ENCODE measurements around the gene MBD2. TPM values are rescaled to one million over a fixed set of nuclear protein-coding genes. Genes with fewer than 3 reads are reported as not detected.
"Not testable (repeated sequence)": the region's sequence is repeated elsewhere in the genome, so short reads cannot be mapped to it uniquely, and the experiment has no call there.

MBD2 gene
- total RNA-seq, 1 experiment from 2014 or later = 18.8 TPM

DNA sequence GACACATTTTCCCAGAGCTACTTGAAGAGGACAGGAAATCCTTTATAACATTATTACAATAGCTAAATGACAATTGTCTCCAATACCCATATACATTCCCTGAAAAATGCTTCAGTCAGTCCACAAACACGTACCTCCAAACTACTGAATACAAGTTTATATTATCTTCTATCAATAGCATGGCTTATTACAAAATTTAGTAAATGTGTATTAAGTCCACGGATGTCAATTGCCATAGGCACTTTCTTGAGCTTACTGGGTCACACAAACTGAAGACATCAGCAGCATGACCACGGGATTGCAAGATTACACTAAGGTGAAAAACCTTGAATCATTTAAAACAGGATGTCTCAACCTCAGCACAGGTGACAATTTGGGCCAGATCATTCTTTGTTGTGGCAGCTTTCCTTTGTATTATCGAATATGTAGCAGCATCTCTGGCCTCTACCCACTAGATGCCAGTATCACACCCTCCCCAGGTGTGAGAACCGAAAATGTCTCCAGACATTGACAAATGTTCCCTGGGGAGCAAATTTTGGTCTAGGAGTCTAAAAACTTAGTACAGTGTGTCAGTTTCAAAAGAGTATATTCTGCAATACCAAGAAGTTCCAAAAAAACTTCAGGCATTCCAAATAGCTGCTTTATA lies 1.4 kb downstream of the MBD2 start:
- DNase-seq = no peak
- peaks cover 4% of the 10 kb centered on the region for H3K4me1 ChIP-seq
- H3K4me3 ChIP-seq = peak overlapping the region; percentile 62
- H3K9me3 ChIP-seq (replicated peaks) = no peaks in the 10 kb centered on the region
- no peaks in the 10 kb centered on the region for H3K27me3 ChIP-seq
- H3K27ac ChIP-seq = no peak overlapping the region
- no peaks in the 10 kb centered on the region for H3K36me3 ChIP-seq

- no peak overlapping the region for H3K27ac ChIP-seq
- no peaks in the 10 kb centered on the region for H3K27me3 ChIP-seq
- no peak for DNase-seq
- H3K4me1 ChIP-seq = peaks cover 4% of the 10 kb centered on the region
- no peaks in the 10 kb centered on the region for H3K9me3 ChIP-seq (replicated peaks)
- H3K4me3 ChIP-seq = no peak overlapping the region
- no peaks in the 10 kb centered on the region for H3K36me3 ChIP-seq
These were observed 4.1 kb downstream of the MBD2 start for GRCh38 chr18:54220406-54220805.

DNA sequence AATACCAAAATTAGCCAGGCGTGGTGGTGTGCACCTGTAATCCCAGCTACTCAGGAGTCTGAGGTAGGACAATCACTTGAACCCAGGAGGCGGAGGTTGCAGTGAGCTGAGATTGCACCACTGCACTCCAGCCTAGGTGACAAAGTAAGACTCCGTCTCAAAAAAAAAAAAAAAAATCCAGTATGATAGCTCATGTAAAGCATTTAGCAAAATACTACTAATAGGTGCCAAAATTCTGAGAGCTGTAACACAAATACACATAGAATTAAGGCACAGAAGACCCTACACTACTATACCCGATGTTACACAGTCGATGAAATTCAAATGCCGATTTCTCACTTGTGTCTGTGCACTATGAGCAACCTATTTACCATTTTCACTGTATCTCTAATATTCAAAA lies 5.7 kb downstream of the MBD2 start:
- DNase-seq; H3K36me3 ChIP-seq; H3K4me3 ChIP-seq; H3K27ac ChIP-seq; H3K9me3 ChIP-seq (replicated peaks); H3K4me1 ChIP-seq; H3K27me3 ChIP-seq: not testable (repeated sequence)

- no peak overlapping the region for H3K4me3 ChIP-seq
- no peak overlapping the region for H3K27ac ChIP-seq
- no peaks in the 10 kb centered on the region for H3K27me3 ChIP-seq
- no peak for DNase-seq
- H3K9me3 ChIP-seq (replicated peaks) = no peaks in the 10 kb centered on the region
- peaks cover 4% of the 10 kb centered on the region for H3K4me1 ChIP-seq
- H3K36me3 ChIP-seq = no peaks in the 10 kb centered on the region
These were observed 6.2 kb downstream of the MBD2 start for GRCh38 chr18:54218299-54218698.

DNA sequence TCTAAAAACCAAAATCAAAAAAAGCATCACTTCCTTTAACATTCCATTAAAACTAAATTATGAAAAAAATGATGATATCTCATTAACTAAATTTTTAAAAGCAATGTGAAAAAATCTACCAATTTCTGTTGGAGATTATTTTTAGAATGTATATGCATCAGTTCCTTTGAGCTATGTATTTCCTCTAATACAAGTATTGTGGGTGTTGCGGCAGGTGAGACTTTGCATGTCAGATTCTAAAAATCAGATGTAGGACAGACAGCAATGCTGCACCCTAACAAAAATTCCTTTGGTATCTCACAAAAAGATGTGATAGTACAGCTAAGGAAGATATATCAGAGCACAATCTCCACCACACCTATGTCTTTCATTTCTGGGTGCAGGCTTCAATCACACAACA lies 6.8 kb downstream of the MBD2 start:
- Histone ChIP-seq H3K4me1 (peaks cover 1% of the 10 kb centered on the region), H3K27me3 (no peaks in the 10 kb centered on the region), H3K36me3 (no peaks in the 10 kb centered on the region), H3K4me3 (no peak overlapping the region), H3K27ac (no peak overlapping the region), H3K9me3 (replicated peaks) (no peaks in the 10 kb centered on the region)
- DNase-seq = no peak

DNA sequence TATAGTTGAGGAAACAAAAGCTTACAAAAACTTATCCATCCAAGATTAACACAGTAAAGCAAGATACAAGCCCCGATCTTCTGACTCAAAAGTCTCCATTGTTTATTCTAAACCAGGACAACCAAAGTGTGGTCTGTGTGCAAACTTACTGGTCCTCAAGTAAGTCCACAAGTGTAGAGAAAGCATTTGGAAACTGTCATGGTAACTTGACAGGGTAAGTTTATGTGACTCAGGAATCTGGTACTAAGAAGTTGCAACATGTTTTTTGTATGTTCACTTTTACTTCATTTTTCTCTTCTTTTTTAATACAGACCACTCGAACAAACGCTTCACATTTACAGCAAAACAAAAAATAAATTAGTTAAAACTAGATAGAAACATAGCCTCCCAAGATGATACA lies 9.4 kb downstream of the MBD2 start:
- no peaks in the 10 kb centered on the region for H3K27me3 ChIP-seq
- no peaks in the 10 kb centered on the region for H3K4me1 ChIP-seq
- DNase-seq = no peak
- H3K4me3 ChIP-seq = no peak overlapping the region
- no peak overlapping the region for H3K27ac ChIP-seq
- no peaks in the 10 kb centered on the region for H3K36me3 ChIP-seq
- H3K9me3 ChIP-seq (replicated peaks) = no peaks in the 10 kb centered on the region

GRCh38 chr18:54210463-54210862 lies 14.0 kb downstream of the MBD2 start:
- Histone ChIP-seq H3K9me3 (replicated peaks) (no peaks in the 10 kb centered on the region), H3K27me3 (no peaks in the 10 kb centered on the region), H3K4me3 (no peak overlapping the region), H3K36me3 (no peaks in the 10 kb centered on the region), H3K27ac (no peak overlapping the region), H3K4me1 (no peaks in the 10 kb centered on the region)
- no peak for DNase-seq

- Histone ChIP-seq H3K27me3 (no peaks in the 10 kb centered on the region), H3K27ac (no peak overlapping the region), H3K9me3 (replicated peaks) (no peaks in the 10 kb centered on the region), H3K36me3 (no peaks in the 10 kb centered on the region), H3K4me3 (no peak overlapping the region), H3K4me1 (no peaks in the 10 kb centered on the region)
- DNase-seq = no peak
These were observed 14.8 kb downstream of the MBD2 start for GRCh38 chr18:54209471-54210180.

GRCh38 chr18:54206447-54206846 lies 18.0 kb downstream of the MBD2 start:
- H3K4me1 ChIP-seq = no peaks in the 10 kb centered on the region

DNA sequence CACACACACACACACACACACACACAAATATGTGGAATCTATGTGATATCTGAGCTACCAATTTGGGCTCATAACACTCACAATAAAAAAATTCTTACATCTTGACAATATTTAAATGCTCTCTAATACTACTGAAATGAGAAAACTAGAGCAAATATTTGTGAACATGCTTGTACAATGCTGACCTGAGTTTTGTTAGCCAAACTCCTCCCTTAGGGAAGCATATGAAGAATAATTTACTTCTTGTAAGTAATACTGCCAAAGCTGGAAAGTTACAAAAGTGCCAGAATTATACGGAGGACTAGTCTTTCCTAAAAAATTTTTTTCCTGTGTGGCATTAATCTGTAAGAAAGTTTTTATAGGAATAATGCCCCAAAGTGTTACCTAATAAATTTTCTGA lies 18.5 kb downstream of the MBD2 start:
- Histone ChIP-seq H3K36me3 (peaks cover 14% of the 10 kb centered on the region; the same call in 1 of the 2 replicates), H3K9me3 (replicated peaks) (no peaks in the 10 kb centered on the region), H3K4me3 (no peak overlapping the region), H3K4me1 (no peaks in the 10 kb centered on the region), H3K27ac (no peak overlapping the region), H3K27me3 (no peaks in the 10 kb centered on the region)
- DNase-seq = no peak

More at GRCh38 chr18:54206447-54206846, 18.0 kb downstream of the MBD2 start:
- H3K27ac ChIP-seq = no peak overlapping the region
- no peaks in the 10 kb centered on the region for H3K9me3 ChIP-seq (replicated peaks)
- no peak overlapping the region for H3K4me3 ChIP-seq
- no peaks in the 10 kb centered on the region for H3K27me3 ChIP-seq
- DNase-seq = no peak
- H3K36me3 ChIP-seq = peaks cover 11% of the 10 kb centered on the region; the same call in 1 of the 2 replicates

DNA sequence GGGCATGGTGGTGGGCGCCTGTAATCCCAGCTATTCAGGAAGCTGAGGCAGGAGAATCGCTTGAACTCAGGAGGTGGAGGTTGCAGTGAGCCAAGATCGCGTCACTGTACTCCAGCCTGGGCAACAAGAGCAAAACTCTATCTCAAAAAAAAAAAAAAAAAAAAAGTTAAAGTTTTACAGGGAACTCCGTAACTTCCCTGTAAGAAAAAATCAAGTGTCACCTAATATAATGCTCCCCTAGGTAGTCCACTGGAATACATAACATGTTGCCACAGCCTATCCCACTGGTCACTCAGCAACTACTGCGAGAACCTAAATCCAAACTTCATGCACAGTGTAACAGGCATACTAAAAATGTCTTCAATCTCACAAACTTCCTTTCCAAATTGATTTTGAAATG lies 19.0 kb downstream of the MBD2 start:
- H3K27me3 ChIP-seq; H3K4me1 ChIP-seq; H3K4me3 ChIP-seq; DNase-seq; H3K27ac ChIP-seq; H3K9me3 ChIP-seq (replicated peaks): not testable (repeated sequence)
- H3K36me3 ChIP-seq = peaks cover 14% of the 10 kb centered on the region; the same call in 1 of the 2 replicates

DNA sequence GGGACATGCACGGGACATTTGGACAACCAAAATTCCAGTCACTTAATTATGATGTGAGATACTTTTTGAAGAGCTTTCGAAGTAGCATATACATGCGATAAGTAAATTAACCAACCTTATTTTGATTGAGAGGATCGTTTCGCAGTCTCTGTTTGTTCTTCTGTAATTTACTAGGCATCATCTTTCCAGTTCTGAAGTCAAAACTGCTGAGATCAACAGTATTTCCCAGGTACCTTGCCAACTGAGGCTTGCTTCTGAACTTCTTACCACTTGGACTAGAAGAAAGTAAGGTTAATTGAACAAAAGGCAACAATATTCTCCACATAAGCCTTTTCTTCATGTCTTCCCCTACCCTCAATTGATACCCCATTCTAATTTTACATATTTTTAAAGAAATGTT lies 19.6 kb downstream of the MBD2 start:
- no peak overlapping the region for H3K27ac ChIP-seq
- H3K4me1 ChIP-seq = no peaks in the 10 kb centered on the region
- H3K36me3 ChIP-seq = peaks cover 14% of the 10 kb centered on the region; the same call in 1 of the 2 replicates
- H3K4me3 ChIP-seq = no peak overlapping the region
- no peaks in the 10 kb centered on the region for H3K9me3 ChIP-seq (replicated peaks)
- no peaks in the 10 kb centered on the region for H3K27me3 ChIP-seq
- no peak for DNase-seq

GRCh38 chr18:54203914-54204313 lies 20.6 kb downstream of the MBD2 start:
- Histone ChIP-seq H3K4me1 (no peaks in the 10 kb centered on the region), H3K27me3 (no peaks in the 10 kb centered on the region), H3K27ac (no peak overlapping the region), H3K4me3 (no peak overlapping the region), H3K36me3 (peaks cover 14% of the 10 kb centered on the region; the same call in 1 of the 2 replicates), H3K9me3 (replicated peaks) (no peaks in the 10 kb centered on the region)
- DNase-seq = no peak

DNA sequence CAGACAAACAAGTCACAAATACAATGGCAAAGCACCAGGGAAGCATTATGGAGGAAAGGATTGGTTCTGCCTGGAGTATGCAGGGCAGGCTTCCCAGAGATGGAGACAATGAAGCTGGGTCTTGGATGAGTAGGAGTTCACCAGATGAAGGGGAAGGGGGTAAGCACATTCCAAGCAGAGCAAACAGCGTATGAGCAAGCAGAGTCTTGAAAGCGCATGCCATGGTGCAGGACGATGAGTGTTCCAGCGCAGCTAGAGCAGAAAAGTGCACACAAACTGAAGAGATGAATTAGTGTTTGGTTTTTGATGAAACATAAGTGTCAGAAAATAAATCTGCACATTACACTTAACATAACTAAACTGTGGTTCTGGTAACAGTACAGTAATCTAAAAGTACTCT lies 21.6 kb downstream of the MBD2 start:
- Histone ChIP-seq H3K4me1 (no peaks in the 10 kb centered on the region), H3K4me3 (no peak overlapping the region), H3K27ac (no peak overlapping the region), H3K9me3 (replicated peaks) (no peaks in the 10 kb centered on the region), H3K27me3 (no peaks in the 10 kb centered on the region), H3K36me3 (peaks cover 14% of the 10 kb centered on the region; the same call in 1 of the 2 replicates)
- DNase-seq = no peak

DNA sequence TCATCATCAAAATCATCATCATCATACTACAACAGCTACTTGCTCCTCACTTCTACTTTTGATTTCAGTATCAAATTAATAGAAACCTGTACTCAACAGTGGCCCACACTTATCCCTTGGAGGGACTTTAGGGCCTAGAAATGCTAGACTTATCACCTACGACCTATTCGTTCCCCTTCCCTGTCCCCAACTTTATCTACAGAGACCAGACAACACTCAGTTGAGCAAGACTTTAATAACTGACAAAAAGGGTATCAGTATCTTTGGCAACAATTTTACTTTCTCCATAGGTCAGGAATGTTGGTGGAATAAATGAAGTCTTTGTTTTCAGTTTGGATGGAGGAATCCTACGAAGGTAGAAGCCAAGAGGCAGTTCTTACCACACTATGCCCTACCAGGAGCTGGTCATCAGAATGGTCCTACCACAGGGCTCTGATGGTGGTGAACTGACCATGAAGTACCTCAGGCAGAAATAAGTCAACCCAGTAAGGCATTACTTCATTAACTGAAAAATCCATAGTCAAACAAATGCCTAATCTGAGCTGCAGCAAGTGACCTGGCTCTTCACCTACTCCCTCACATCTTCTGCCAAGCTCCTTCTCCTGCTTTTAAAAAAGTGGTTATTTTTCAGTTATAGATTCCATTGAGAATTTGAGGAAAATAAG lies 26.6 kb downstream of the MBD2 start:
- Histone ChIP-seq H3K36me3 (peaks cover 8% of the 10 kb centered on the region; the same call in 1 of the 2 replicates), H3K4me3 (no peak overlapping the region), H3K27me3 (no peaks in the 10 kb centered on the region), H3K27ac (no peak overlapping the region), H3K9me3 (replicated peaks) (no peaks in the 10 kb centered on the region), H3K4me1 (no peaks in the 10 kb centered on the region)
- no peak for DNase-seq

Data from SJCRH30 (cell line).